ENCODE results near the gene GPC6.

DNA sequence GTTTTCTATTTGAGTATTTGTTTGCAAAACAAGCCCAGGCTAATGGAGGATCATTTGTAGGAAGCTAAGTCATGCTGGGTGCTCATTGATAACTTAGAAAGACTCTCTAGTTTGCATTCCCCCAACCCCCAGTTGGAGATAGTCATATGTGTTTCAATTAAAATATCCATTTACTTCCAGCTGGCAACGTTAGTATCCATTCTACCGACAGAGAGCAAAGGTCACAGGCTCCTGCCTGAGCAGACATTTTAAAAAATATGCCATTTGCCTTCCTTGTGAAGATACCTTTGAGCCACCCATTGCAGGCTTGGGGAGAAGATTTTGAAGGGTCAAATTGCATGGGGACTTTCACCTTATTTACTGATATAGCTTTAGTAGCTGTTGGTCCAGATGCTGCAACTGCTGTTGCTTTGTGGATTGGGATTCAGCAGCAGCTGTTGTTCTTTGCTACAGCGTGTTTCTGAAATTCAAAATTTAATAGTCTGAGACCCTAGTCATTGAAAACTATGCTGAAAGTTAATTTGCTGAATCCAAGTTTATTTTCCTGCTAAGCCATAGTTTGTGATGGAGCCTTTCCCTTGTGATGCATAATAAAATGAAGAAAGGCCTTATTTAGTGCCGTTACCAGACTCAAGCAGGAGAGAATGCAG, 335.1 kb downstream of the GPC6 start:
- TF ChIP-seq, protein P1, sequence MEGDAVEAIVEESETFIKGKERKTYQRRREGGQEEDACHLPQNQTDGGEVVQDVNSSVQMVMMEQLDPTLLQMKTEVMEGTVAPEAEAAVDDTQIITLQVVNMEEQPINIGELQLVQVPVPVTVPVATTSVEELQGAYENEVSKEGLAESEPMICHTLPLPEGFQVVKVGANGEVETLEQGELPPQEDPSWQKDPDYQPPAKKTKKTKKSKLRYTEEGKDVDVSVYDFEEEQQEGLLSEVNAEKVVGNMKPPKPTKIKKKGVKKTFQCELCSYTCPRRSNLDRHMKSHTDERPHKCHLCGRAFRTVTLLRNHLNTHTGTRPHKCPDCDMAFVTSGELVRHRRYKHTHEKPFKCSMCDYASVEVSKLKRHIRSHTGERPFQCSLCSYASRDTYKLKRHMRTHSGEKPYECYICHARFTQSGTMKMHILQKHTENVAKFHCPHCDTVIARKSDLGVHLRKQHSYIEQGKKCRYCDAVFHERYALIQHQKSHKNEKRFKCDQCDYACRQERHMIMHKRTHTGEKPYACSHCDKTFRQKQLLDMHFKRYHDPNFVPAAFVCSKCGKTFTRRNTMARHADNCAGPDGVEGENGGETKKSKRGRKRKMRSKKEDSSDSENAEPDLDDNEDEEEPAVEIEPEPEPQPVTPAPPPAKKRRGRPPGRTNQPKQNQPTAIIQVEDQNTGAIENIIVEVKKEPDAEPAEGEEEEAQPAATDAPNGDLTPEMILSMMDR (IDR thresholded peaks at IDR 0.05): no peak
- no peak for TF ChIP-seq POLR2A (IDR thresholded peaks at IDR 0.05)

Data from uterus (tissue), 2 donors.